ENCODE measurements around the gene LASP1. TPM values are rescaled to one million over a fixed set of nuclear protein-coding genes. Genes with fewer than 3 reads are reported as not detected.
"Not testable (repeated sequence)": the region's sequence is repeated elsewhere in the genome, so short reads cannot be mapped to it uniquely, and the experiment has no call there.

The LASP1 gene
- total RNA-seq, 1 donor from 2014 or later, result 69.0 TPM

DNA sequence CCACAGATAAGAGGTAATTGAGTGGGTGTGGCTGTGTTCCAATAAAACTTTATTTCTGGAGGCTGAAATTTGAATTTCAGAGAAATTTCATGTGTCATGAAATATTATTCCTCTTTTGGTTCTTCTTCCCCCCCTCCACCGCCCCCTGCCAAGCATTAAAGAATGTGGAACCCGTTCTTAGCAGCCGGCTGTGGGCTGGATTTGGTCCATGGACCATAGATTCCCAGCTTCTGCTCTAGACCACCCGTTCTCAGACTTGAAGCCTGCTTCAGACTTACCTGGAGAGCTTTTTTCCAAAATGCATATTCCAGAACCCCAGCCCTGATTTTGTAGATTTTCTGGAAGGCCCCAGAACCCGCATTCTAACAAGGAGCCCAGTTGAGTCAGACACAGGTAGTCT, 40.5 kb downstream of the LASP1 start:
- intact Hi-C loops (cut with DNase I), result no loop called here
- no peaks in the 10 kb centered on the region for H3K27me3 ChIP-seq
- peak in 1 of 2 donors; percentile 60 for DNase-seq (ENCODE audit: extremely low spot score in 2 of 2)

DNA sequence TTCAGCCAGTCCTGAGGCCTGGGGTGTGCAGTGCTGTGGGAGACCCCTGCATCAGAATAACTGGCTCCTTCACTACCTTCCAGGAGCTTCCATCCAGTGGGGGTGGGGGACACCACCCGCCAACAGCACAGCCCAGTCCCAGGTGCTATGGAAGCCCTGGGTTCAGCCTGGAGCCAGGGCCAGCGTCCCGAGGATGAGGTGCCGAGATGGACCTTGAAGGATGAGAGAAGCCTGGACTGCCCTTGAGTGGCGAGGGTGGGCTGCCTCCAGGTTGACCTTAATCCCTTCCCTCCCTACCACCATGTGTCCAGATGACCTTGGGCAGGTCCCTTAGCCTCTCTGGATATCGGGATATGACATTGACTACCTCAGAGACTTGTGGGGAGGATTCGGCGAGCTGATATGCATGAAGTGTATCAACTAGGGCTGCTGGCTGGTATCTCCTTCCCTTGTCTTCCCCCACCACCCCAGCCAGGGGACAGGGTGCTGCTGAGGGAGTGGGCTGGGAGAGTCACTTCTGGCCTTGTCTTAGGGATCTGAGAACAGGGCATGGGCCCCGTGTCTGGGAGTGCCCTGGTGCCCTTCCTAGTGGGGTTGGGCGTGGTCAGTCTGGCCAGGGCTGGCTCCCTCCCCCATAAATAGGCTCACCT, 41.3 kb downstream of the LASP1 start:
- no peaks in the 10 kb centered on the region for H3K27me3 ChIP-seq
- peaks cover 0 to 21% of the 10 kb centered on the region in 2 donors for H3K36me3 ChIP-seq
- peaks cover 68% of the 10 kb centered on the region for H3K4me1 ChIP-seq
- TF ChIP-seq POLR2A (IDR thresholded peaks at IDR 0.05), result no peak
- TF ChIP-seq POLR2AphosphoS5 (IDR thresholded peaks at IDR 0.05; ENCODE audit: insufficient read depth in 1 of 2, low read depth in 1 of 2), result no peak
- TF ChIP-seq, protein P1, sequence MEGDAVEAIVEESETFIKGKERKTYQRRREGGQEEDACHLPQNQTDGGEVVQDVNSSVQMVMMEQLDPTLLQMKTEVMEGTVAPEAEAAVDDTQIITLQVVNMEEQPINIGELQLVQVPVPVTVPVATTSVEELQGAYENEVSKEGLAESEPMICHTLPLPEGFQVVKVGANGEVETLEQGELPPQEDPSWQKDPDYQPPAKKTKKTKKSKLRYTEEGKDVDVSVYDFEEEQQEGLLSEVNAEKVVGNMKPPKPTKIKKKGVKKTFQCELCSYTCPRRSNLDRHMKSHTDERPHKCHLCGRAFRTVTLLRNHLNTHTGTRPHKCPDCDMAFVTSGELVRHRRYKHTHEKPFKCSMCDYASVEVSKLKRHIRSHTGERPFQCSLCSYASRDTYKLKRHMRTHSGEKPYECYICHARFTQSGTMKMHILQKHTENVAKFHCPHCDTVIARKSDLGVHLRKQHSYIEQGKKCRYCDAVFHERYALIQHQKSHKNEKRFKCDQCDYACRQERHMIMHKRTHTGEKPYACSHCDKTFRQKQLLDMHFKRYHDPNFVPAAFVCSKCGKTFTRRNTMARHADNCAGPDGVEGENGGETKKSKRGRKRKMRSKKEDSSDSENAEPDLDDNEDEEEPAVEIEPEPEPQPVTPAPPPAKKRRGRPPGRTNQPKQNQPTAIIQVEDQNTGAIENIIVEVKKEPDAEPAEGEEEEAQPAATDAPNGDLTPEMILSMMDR (IDR thresholded peaks at IDR 0.05), result no peak
- intact Hi-C loops (cut with DNase I), result no loop called here
- H3K27ac ChIP-seq, result no peak overlapping the region
- H3K9me3 ChIP-seq, result no peaks in the 10 kb centered on the region
- peak in 1 of 2 donors; percentile 62 for DNase-seq (ENCODE audit: extremely low spot score in 2 of 2)
- no peak overlapping the region for H3K4me3 ChIP-seq

More for the DNA sequence above, 40.5 kb downstream of the LASP1 start:
- H3K4me3 ChIP-seq, result no peak overlapping the region
- H3K9me3 ChIP-seq, result no peaks in the 10 kb centered on the region
- H3K36me3 ChIP-seq, result peaks cover 0 to 12% of the 10 kb centered on the region in 2 donors
- no peak overlapping the region for H3K27ac ChIP-seq
- peaks cover 75% of the 10 kb centered on the region for H3K4me1 ChIP-seq
- TF ChIP-seq, protein P1 (IDR thresholded peaks at IDR 0.05), result no peak
- TF ChIP-seq POLR2AphosphoS5 (IDR thresholded peaks at IDR 0.05; ENCODE audit: insufficient read depth in 1 of 2, low read depth in 1 of 2) (no peak), POLR2A (IDR thresholded peaks at IDR 0.05) (no peak)

DNA sequence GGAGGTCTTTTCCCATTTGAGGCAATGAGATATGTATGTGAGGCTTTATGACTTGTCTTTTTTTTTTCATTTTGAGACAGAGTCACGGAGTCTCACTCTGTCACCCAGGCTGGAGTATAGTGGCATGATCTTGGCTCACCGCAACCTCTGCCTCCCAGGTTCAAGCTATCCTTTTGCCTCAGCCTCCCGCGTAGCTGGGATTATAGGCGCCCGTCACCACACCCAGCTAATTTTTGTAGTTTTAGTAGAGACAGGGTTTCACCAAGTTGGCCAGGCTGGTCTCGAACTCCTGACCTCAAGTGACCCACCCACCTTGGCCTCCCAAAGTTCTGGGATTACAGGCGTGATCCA, 41.8 kb downstream of the LASP1 start:
- H3K27ac ChIP-seq, result peak overlapping the region; percentile 36
- intact Hi-C loops (cut with DNase I); H3K9me3 ChIP-seq; DNase-seq (ENCODE audit: extremely low spot score in 2 of 2); H3K27me3 ChIP-seq; H3K4me3 ChIP-seq: not testable (repeated sequence)
- peaks cover 63% of the 10 kb centered on the region for H3K4me1 ChIP-seq
- H3K36me3 ChIP-seq, result peaks cover 0 to 25% of the 10 kb centered on the region in 2 donors

DNA sequence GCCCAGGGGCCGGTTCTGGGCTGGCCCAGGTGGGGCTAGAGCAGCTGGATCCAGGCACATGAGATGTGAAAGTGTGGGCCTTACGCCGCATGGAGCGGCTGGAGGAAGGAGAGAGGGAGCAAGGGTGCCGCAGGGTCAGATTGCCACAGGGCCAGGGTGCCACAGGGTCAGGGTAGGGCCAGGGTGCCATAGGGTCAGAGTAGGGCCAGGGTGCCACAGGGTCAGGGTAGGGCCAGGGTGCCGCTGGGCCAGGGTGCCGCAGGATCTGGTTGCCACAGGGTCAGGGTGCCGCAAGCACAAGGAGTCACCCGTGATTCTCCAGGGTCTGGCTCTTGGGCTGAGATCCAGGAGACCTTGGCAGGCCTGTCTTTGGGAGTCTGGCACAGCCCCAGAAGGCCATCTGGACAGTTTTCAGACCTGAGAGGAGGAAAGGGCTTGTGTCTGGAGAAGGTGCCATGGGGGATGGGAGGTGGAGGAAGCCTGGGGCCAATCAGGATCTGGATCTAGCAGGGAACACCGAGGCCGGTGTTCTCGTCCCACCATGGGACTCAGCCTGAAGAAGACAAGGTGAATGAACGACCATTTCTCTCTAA, 42.5 kb downstream of the LASP1 start:
- TF ChIP-seq, protein P1 (IDR thresholded peaks at IDR 0.05), result no peak
- TF ChIP-seq POLR2A (IDR thresholded peaks at IDR 0.05) (no peak), POLR2AphosphoS5 (IDR thresholded peaks at IDR 0.05; ENCODE audit: insufficient read depth in 1 of 2, low read depth in 1 of 2) (no peak)
- intact Hi-C loops (cut with DNase I), result no loop called here
- Histone ChIP-seq H3K27me3 (no peaks in the 10 kb centered on the region), H3K4me1 (peaks cover 57% of the 10 kb centered on the region), H3K36me3 (peaks cover 0 to 31% of the 10 kb centered on the region in 2 donors), H3K4me3 (no peak overlapping the region), H3K27ac (peak overlapping the region; percentile 36), H3K9me3 (no peaks in the 10 kb centered on the region)
- DNase-seq (ENCODE audit: extremely low spot score in 2 of 2), result peak; percentile 77 to 87

DNA sequence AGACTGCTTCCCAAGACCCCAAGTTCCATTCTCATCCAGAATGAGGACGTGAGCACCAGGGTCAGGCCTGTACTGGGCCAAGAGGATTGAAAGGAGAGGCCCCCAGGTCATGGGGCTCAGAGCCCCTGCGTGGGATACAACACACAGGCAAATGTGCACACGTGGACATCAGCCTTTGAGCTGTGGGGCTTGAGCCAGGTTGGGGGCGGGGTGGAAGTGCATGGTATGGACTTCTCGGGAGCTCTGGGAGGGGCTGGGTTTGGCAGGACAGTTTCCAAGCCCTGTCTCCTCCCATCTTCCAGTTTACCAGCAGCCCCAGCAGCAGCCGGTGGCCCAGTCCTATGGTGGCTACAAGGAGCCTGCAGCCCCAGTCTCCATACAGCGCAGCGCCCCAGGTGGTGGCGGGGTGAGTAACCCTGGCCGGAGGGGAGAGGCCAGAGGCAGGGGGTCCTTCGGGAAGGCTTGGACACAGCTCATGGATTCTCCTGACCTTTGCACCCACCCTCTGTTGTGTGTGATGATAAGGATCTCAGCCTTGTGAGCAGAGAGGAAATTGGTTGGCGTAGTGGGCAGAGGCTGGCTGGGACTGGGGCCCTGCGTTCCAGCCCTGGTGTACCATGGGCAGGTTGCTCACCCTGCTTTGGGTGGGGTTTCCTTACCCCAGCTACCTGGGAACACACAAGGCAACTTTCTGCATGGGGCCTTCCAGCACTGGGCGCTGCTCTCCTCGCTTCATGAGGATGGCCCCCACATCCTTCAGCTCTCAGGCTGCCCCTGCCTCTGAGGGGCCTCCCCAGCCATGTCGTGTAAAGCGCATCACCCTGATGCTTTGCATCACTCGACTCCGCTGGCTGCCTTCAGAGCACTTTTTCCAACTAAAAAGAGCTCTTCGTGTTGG, 45.1 kb downstream of the LASP1 start:
- intact Hi-C loops (cut with DNase I), result no loop called here
- no peak overlapping the region for H3K27ac ChIP-seq
- no peak for TF ChIP-seq POLR2AphosphoS5 (IDR thresholded peaks at IDR 0.05; ENCODE audit: insufficient read depth in 1 of 2, low read depth in 1 of 2)
- TF ChIP-seq POLR2A (IDR thresholded peaks at IDR 0.05), result no peak
- TF ChIP-seq, protein P1 (IDR thresholded peaks at IDR 0.05), result no peak
- H3K4me3 ChIP-seq, result no peak overlapping the region
- H3K36me3 ChIP-seq, result peaks cover 0 to 58% of the 10 kb centered on the region in 2 donors
- peak in 1 of 2 donors; percentile 81 for DNase-seq (ENCODE audit: extremely low spot score in 2 of 2)
- no peaks in the 10 kb centered on the region for H3K9me3 ChIP-seq
- no peaks in the 10 kb centered on the region for H3K27me3 ChIP-seq
- peaks cover 30% of the 10 kb centered on the region for H3K4me1 ChIP-seq
